ENCODE measurements around the gene GBE1.

GBE1 gene

GRCh38 chr3:81621277-81621676 lies 140.2 kb downstream of the GBE1 start:
- no peak for DNase-seq (ENCODE audit: low read depth in 3 of 3)

GRCh38 chr3:81620849-81621248 lies 140.6 kb downstream of the GBE1 start:
- no peak for DNase-seq (ENCODE audit: low read depth in 3 of 3)

- no peak for DNase-seq (ENCODE audit: low read depth in 3 of 3)
Measured at GRCh38 chr3:81612768-81613167, 148.7 kb downstream of the GBE1 start.

- DNase-seq (ENCODE audit: low read depth in 3 of 3), result no peak
Measured at GRCh38 chr3:81602781-81603180, 158.7 kb downstream of the GBE1 start.

GRCh38 chr3:81601707-81602305 lies 159.6 kb downstream of the GBE1 start:
- no peak for DNase-seq (ENCODE audit: low read depth in 3 of 3)

DNA sequence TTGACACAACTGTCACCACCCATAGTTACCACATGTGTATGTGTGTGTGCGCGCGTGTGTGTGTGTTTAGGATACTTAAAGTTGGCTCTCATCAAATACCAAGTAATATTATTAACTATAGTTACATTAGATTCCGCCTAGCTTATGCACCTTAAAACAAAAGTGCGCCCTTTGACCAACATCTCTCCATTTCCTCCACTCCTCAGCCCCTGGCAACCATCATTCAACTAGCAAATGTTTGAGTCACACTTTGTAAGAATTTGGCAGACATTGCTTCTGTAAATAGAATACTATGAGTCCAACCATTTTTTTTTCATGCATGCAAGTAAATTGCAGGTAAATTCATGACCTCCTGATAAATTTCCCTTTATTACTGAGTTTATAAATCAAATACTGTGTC lies 169.3 kb downstream of the GBE1 start:
- DNase-seq (ENCODE audit: low read depth in 3 of 3), result no peak

DNA sequence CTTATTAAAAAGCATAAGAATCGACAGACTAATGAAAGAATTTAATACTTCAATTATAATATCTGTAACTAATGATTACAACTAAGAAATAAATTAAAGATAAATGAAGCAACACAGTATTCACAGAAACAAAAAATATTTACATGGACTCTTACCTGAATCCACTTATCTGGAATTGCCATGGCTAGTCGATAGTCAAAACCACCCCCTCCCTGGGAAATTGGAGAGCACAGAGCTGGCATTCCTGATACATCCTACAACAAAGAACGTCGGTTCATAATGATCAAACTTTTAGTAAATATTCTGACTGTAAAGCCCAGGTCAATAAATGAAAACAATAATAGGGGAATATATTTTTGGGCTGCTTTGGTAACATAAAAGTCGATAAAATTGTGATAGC lies 175.5 kb downstream of the GBE1 start:
- DNase-seq (ENCODE audit: low read depth in 3 of 3), result no peak

DNA sequence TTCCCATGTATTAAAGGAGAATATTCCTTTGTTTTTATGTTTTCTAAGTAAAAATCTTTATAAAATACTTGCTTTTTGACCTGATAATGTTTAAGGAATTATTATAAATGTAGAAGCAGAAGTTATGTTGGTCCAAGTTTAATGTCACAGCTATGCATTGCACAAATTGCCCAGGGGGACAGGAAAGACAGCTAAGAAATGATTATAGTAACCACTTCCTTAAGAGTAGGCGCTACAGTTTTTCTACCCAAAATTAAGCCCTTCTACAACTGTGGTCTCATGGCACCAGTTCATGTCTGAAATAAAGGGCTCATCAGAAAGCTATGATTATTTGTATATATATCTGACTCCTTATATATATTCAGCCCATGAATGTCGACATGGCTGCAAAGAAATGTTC lies 176.4 kb downstream of the GBE1 start:
- no peak for DNase-seq (ENCODE audit: low read depth in 3 of 3)

DNA sequence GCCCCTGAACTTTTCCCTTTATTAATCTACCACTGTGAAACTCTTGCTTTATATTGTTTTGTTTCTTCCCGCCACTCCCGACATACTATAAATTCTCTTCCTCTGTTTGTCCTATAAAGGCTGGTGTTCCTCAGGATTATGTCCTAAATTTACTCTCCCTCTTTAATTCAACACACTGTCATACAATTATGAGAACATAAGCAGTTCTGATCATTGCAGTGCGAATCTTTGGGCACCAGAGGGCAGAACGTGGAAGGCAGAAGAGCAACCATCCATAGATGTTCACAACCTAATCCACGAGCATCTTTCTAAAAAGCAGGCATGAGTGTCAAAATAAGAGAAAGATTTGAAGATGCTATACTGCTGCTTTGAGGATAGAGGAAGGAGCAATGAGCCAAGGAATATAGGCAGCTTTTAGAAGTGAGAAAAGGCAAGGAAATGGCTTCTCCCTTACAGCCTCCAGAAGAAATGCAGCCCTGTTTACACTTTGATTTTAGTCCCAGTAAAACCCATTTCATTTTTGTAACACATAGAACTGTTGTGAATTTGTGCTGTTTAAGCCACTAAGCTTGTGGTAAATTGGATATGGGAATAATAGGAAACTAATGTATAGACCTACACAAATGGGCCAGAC lies 179.4 kb downstream of the GBE1 start:
- no peak for DNase-seq (ENCODE audit: low read depth in 3 of 3)

- no peak for DNase-seq (ENCODE audit: low read depth in 3 of 3)
Measured at GRCh38 chr3:81580355-81580754, 181.1 kb downstream of the GBE1 start.

DNA sequence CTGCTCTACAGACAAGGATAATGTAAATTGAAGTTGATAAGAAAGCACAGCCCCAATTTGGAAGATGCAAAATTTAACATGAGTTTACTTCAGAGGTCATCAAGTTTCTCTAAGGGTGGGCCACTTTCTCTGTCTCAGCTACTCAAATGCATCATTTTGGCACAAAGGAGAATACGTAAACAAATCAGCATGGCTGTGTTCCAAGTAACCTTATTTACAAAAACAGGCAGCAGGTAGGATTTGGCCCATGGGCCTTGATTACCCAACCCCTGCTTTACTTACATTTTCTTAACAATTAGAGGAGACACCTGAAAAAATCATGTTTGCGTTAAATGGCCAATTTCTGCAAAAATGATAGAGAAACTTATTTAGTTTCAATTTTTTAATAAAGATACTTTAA lies 181.7 kb downstream of the GBE1 start:
- DNase-seq (ENCODE audit: low read depth in 3 of 3), result no peak

GRCh38 chr3:81572201-81572756 lies 189.2 kb downstream of the GBE1 start:
- no peak for DNase-seq (ENCODE audit: low read depth in 3 of 3)

- no peak for DNase-seq (ENCODE audit: low read depth in 3 of 3)
Measured at GRCh38 chr3:81568378-81568777, 193.1 kb downstream of the GBE1 start.

DNA sequence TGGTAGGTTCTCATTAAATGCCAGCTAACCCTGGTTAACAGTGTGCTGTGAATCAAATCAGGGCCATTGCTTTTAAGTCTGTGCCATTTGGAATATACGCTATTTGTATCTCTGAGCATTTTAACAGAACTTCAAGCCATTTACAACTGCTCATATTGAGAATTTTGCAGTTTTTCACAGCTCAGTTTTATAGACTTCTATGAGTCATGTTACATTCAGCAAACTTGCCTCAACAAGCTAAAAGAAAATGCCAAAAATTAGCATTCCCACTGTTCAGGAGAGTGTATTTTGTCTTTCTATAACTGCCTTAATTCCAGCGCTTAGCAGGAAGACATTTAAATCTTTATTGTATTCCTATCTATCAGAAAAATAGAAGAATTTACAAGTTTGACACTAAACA lies 196.4 kb downstream of the GBE1 start:
- DNase-seq (ENCODE audit: low read depth in 3 of 3), result no peak

DNA sequence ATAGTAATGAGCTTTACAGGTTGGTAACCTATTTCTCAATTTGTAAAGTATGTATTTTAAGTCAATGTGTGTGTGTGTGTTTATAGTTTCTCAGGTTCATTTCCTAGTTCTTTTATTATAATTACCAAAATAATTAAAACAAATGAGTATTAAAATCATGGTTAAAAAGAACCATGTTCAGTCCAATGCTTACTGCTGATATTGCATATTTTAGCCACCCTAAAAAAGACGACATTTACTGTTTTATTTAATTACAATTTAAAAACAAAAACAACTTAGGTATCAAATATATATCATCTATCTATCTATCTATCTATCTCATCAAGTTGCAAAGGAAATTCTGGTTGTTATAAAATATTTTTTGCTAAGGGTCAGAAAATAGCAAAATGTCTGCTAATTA lies 203.3 kb downstream of the GBE1 start:
- DNase-seq (ENCODE audit: low read depth in 3 of 3), result no peak

DNA sequence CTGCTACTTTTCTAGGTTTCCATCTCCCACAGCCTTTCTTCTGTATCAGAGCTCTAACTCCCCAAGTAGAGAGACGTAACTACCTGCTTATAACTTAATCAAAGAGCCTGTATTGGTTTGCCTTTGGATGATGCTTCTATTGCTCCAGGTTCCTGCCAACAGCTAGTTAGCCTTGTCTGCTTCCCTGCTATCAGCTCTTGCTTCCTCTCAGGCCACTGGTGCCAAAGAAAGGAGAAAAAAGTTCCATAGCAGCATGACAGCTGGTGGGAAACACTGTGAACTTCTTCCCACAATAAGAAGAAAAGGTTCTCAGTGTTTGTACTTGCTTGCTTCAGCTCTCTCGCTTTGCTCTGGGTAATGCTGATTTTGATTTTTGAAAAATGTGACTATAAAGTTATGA lies 206.6 kb downstream of the GBE1 start:
- no peak for DNase-seq (ENCODE audit: low read depth in 3 of 3)

DNA sequence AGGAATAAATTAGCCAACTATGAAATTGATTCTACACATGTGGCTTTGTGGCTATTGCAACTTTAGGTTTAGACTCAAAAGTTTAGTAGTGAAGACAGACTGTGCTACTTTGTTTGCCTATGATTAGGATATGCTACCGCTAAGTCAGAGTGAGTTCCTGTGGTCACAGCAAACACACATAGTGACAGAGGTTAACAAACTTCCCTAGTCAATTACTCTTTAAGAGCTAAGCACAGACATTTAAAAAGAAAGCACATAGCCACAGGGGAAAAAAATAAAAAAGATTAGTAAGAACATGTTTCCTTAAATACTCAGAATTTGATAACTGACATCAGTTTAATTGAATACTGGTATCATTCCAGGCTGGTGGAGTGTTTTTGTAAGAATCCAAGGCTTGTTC lies 207.1 kb downstream of the GBE1 start:
- DNase-seq (ENCODE audit: low read depth in 3 of 3), result no peak

DNA sequence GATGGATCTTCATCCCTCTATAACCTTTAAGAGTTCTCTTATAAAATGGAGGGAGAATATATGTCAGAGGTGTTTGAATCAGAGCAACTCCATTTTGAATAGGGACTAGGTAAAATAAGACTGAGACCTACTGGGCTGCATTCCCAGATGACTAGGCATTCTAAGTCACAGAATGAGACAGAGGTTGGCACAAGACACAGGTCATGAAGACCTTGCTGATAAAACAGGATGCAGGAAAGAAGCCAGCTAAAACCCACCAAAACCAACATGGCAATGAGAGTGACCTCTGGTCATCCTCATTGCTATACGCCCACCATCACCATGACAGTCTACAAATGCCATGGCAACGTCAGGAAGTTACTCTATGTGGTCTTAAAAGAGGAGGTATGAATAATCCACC lies 211.0 kb downstream of the GBE1 start:
- DNase-seq (ENCODE audit: low read depth in 3 of 3), result no peak

GRCh38 chr3:81549831-81550230 lies 211.6 kb downstream of the GBE1 start:
- no peak for DNase-seq (ENCODE audit: low read depth in 3 of 3)

DNA sequence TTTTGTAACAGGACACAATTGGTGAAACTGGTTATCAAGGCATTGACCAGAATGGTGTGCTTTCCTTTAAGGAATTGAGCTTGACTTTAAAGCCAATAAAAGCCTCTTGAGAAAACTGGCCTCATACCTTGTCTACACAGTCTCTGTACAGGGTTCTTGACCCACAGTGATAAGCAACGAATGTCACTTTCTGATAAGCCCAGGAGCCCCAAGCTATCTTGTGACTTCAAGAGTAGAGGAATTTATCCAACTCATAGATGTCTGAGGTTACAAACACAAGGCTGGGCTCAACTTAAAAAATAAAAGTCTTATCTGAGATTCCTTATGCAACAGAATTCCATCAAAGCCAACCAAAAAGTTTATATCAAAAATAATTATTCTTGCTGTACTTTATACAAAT lies 212.1 kb downstream of the GBE1 start:
- DNase-seq (ENCODE audit: low read depth in 3 of 3), result no peak

DNA sequence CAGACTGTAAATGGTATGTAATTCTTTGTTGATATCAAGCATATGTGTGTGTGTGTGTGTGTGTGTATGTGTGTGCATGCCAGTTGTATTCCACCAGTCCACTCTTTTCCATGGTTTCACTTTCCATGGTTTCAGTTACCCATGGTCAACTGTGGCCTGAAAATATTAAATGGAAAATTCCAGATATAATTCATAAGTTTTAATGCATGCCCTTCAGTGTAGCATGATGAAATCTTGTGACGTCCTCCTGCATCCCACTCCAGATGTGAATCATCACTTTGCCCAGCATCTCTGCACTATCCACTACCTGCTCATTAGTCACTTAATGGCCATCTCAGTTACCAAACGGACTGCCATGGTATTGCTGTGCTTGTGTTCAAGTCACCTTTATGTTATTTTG lies 215.9 kb downstream of the GBE1 start:
- DNase-seq (ENCODE audit: low read depth in 3 of 3), result no peak

- DNase-seq (ENCODE audit: low read depth in 3 of 3), result no peak
Measured at GRCh38 chr3:81544385-81544784, 217.1 kb downstream of the GBE1 start.

- no peak for DNase-seq (ENCODE audit: low read depth in 3 of 3)
Measured at GRCh38 chr3:81540787-81541186, 220.7 kb downstream of the GBE1 start.

DNA sequence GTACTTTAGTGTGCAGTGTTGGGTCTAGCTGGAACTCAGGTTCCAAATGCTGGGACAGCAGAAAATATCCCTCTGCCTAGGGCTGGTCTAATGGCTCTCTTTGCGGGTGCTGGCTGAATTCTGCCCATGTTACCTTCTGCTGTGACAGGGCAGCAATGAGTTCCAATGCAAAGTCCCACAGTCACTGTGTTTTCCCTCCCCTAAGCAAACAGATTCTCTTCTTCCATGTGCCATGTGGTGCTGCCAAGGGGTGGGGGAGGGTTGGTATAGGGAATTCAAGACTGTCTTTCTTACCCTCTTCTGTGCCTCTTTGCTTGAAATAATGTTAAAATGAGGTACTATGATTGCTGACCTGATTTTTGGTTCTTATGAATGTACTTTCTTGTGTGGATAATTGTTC lies 229.6 kb downstream of the GBE1 start:
- no peak for DNase-seq (ENCODE audit: low read depth in 3 of 3)

Measured in stimulated activated CD4-positive, alpha-beta T cell treated with anti-CD3 and anti-CD28 coated beads, TNF-alpha, amount 100 ng/mL, for 4 hours (primary cell).